Measurements from ENCODE around the gene REG3G. TPM values are rescaled to one million over a fixed set of nuclear protein-coding genes. Genes with fewer than 3 reads are reported as not detected.

The REG3G gene
- total RNA-seq, 1 donor from 2014 or later: 0.87 TPM

- TF ChIP-seq CTCF (conservative IDR thresholded peaks at IDR 0.05): peak; percentile 12
- peak; percentile 70 for DNase-seq (ENCODE audit: extremely low spot score, unreplicated experiment)
- H3K27ac Mint-ChIP-seq: peak overlapping the region; percentile 80
- peak overlapping the region; percentile 88 for H3K4me3 Mint-ChIP-seq
- no peaks in the 10 kb centered on the region for H3K9me3 Mint-ChIP-seq
- peaks cover 7% of the 10 kb centered on the region for H3K36me3 Mint-ChIP-seq
- H3K27me3 Mint-ChIP-seq: peaks cover 49% of the 10 kb centered on the region
- H3K4me1 Mint-ChIP-seq (ENCODE audit: unreplicated experiment): peaks cover 8% of the 10 kb centered on the region
Measured at GRCh38 chr2:78992807-78993517, 32.5 kb upstream of the REG3G start.

- no peak for DNase-seq (ENCODE audit: extremely low spot score, unreplicated experiment)
- Mint-ChIP-seq H3K4me1 (ENCODE audit: unreplicated experiment) (peaks cover 8% of the 10 kb centered on the region), H3K4me3 (peak overlapping the region; percentile 88), H3K27ac (no peak overlapping the region), H3K36me3 (peaks cover 7% of the 10 kb centered on the region), H3K9me3 (no peaks in the 10 kb centered on the region), H3K27me3 (peaks cover 56% of the 10 kb centered on the region)
- no peak for TF ChIP-seq CTCF (conservative IDR thresholded peaks at IDR 0.05)
Measured at GRCh38 chr2:78993518-78994148, 31.9 kb upstream of the REG3G start.

GRCh38 chr2:78994789-78995188, 30.7 kb upstream of the REG3G start:
- H3K9me3 Mint-ChIP-seq: no peaks in the 10 kb centered on the region
- TF ChIP-seq CTCF (conservative IDR thresholded peaks at IDR 0.05): no peak
- no peak overlapping the region for H3K4me3 Mint-ChIP-seq
- no peak overlapping the region for H3K27ac Mint-ChIP-seq
- H3K36me3 Mint-ChIP-seq: peaks cover 7% of the 10 kb centered on the region
- peaks cover 60% of the 10 kb centered on the region for H3K27me3 Mint-ChIP-seq
- DNase-seq (ENCODE audit: extremely low spot score, unreplicated experiment): no peak
- peaks cover 12% of the 10 kb centered on the region for H3K4me1 Mint-ChIP-seq (ENCODE audit: unreplicated experiment)

- Mint-ChIP-seq H3K27me3 (peaks cover 41% of the 10 kb centered on the region), H3K4me3 (peak overlapping the region; percentile 15), H3K9me3 (no peaks in the 10 kb centered on the region), H3K4me1 (ENCODE audit: unreplicated experiment) (peaks cover 4% of the 10 kb centered on the region), H3K27ac (no peak overlapping the region), H3K36me3 (no peaks in the 10 kb centered on the region)
- peak; percentile 79 for TF ChIP-seq CTCF (conservative IDR thresholded peaks at IDR 0.05)
- DNase-seq (ENCODE audit: extremely low spot score, unreplicated experiment): no peak
Measured at GRCh38 chr2:78999406-78999805, 26.1 kb upstream of the REG3G start.

GRCh38 chr2:79000008-79000576, 25.4 kb upstream of the REG3G start:
- Mint-ChIP-seq H3K4me1 (ENCODE audit: unreplicated experiment) (peaks cover 7% of the 10 kb centered on the region), H3K27me3 (peaks cover 38% of the 10 kb centered on the region), H3K27ac (no peak overlapping the region), H3K36me3 (no peaks in the 10 kb centered on the region), H3K4me3 (no peak overlapping the region), H3K9me3 (no peaks in the 10 kb centered on the region)
- TF ChIP-seq CTCF (conservative IDR thresholded peaks at IDR 0.05): no peak
- DNase-seq (ENCODE audit: extremely low spot score, unreplicated experiment): no peak
